Measurements from ENCODE around the gene KCNMA1.

Gene KCNMA1

DNA sequence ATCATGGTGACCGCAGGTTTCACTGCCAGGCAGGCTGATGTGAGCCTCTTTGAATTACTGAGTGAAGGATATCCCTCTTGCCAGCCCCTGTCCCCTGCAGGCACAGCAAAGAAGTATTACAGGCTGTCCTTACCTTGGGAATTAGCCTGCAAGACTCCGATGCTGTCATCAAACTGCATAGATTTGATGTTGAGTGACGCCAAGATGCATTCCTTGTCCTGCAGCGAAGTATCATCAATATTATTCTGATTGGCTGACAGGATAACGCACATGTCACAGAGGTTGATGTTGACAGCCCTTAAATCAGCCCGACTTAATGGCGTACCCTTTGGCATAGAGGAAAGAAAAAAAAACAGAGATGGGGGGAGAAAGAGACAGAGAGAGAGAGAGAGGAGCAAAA lies 693.0 kb downstream of the KCNMA1 start:
- Histone ChIP-seq H3K14ac (ENCODE audit: low read length) (no peak overlapping the region), H3K27ac (replicated peaks; ENCODE audit: low read length) (no peak overlapping the region), H2AFZ (ENCODE audit: low read length) (no peak overlapping the region), H3K23ac (ENCODE audit: low read depth, low read length, poor library complexity) (no peak overlapping the region), H3K4me3 (ENCODE audit: low read length in 2 of 2) (no peak overlapping the region), H2AK5ac (ENCODE audit: low read depth, low read length) (no peak overlapping the region), H3K4me1 (ENCODE audit: control insufficient read depth in 2 of 2, insufficient read depth in 1 of 2, low read depth in 1 of 2, low read length in 2 of 2) (no peaks in the 10 kb centered on the region), H2BK12ac (ENCODE audit: low read length) (no peak overlapping the region), H2BK15ac (ENCODE audit: low read length) (no peak overlapping the region), H3K4me2 (ENCODE audit: insufficient read depth, low read length, poor library complexity, severe bottlenecking) (no peak overlapping the region), H2BK5ac (ENCODE audit: low read length) (no peak overlapping the region), H4K8ac (ENCODE audit: low read depth, low read length) (no peak overlapping the region), H3K79me1 (ENCODE audit: low read depth, low read length) (no peaks in the 10 kb centered on the region), H3K9ac (ENCODE audit: low read depth, low read length, poor library complexity) (no peak overlapping the region), H3K27me3 (ENCODE audit: control insufficient read depth in 3 of 3, insufficient read depth in 3 of 3, low read depth in 1 of 3, low read length in 3 of 3) (no peaks in the 10 kb centered on the region), H3K18ac (ENCODE audit: low read length) (no peak overlapping the region), H3K36me3 (replicated peaks in 1 of 2; ENCODE audit: control insufficient read depth in 2 of 2, insufficient read depth in 2 of 2, low read length in 2 of 2) (no peaks in the 10 kb centered on the region), H3K9me3 (replicated peaks in 1 of 2; ENCODE audit: control insufficient read depth in 2 of 2, insufficient read depth in 1 of 2, low read depth in 1 of 2, low read length in 2 of 2) (no peaks in the 10 kb centered on the region), H3K4ac (ENCODE audit: low read length) (no peak overlapping the region), H4K91ac (ENCODE audit: low read depth, low read length, poor library complexity) (no peak overlapping the region), H2BK120ac (ENCODE audit: low read depth, low read length) (no peak overlapping the region)
- DNase-seq (ENCODE audit: low spot score) = no peak
- WGBS, 2 donors (ENCODE audit: extremely low coverage in 2 of 2, insufficient read length in 2 of 2, insufficient replicate concordance in 1 of 2) = no CpG with 5 or more reads among the region's 7 CpGs

DNA sequence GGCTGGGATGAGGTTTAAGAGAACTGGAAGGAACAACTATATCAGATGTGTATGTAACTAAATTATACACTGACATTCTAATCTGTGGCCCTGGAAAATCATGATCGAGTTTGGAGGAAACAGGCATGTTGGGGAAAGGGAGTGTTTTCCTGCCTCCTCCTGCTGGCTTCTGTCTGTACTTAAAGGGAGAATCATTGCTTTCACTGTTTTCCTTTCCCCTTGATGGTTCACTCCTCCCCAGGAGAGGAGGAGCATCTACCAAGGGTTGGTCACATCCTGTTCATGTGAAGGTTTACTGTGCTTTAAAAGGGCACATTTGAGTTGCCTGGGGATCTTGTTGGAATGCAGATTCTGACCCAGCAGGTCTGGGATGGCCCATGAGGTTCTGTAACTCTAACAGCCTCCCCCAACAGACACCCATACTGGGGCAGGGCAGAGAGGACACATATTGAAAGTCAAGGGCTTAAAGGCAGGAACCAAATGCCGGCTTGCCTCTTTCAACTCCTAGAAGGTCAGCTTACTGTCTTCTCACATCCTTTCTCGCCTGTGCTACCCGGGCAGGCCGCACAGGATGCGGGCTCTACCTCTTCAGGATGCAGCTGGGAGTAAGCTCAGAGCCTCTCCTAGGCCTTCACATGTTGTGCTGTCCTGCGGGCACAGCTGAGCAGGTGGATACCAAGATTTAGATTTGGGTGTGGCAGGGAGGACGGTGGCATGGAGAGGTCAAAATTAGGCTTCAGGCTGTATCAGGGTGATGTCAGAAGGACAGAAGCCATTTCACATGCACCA lies 694.8 kb downstream of the KCNMA1 start:
- Histone ChIP-seq H3K18ac (ENCODE audit: low read length) (no peak overlapping the region), H3K4me3 (ENCODE audit: low read length in 2 of 2) (no peak overlapping the region), H3K14ac (ENCODE audit: low read length) (no peak overlapping the region), H2BK15ac (ENCODE audit: low read length) (no peak overlapping the region), H3K4ac (ENCODE audit: low read length) (no peak overlapping the region), H3K9me3 (replicated peaks in 1 of 2; ENCODE audit: control insufficient read depth in 2 of 2, insufficient read depth in 1 of 2, low read depth in 1 of 2, low read length in 2 of 2) (no peaks in the 10 kb centered on the region), H2AK5ac (ENCODE audit: low read depth, low read length) (no peak overlapping the region), H4K91ac (ENCODE audit: low read depth, low read length, poor library complexity) (no peak overlapping the region), H3K79me1 (ENCODE audit: low read depth, low read length) (no peaks in the 10 kb centered on the region), H4K8ac (ENCODE audit: low read depth, low read length) (no peak overlapping the region), H3K23ac (ENCODE audit: low read depth, low read length, poor library complexity) (no peak overlapping the region), H2AFZ (ENCODE audit: low read length) (no peak overlapping the region), H3K36me3 (replicated peaks in 1 of 2; ENCODE audit: control insufficient read depth in 2 of 2, insufficient read depth in 2 of 2, low read length in 2 of 2) (no peaks in the 10 kb centered on the region), H2BK120ac (ENCODE audit: low read depth, low read length) (no peak overlapping the region), H3K9ac (ENCODE audit: low read depth, low read length, poor library complexity) (no peak overlapping the region), H2BK12ac (ENCODE audit: low read length) (no peak overlapping the region), H3K4me1 (ENCODE audit: control insufficient read depth in 2 of 2, insufficient read depth in 1 of 2, low read depth in 1 of 2, low read length in 2 of 2) (no peaks in the 10 kb centered on the region), H3K4me2 (ENCODE audit: insufficient read depth, low read length, poor library complexity, severe bottlenecking) (no peak overlapping the region), H3K27ac (replicated peaks; ENCODE audit: low read length) (no peak overlapping the region), H2BK5ac (ENCODE audit: low read length) (no peak overlapping the region), H3K27me3 (ENCODE audit: control insufficient read depth in 3 of 3, insufficient read depth in 3 of 3, low read depth in 1 of 3, low read length in 3 of 3) (no peaks in the 10 kb centered on the region)
- no CpG with 5 or more reads among the region's 8 CpGs for WGBS, 2 donors (ENCODE audit: extremely low coverage in 2 of 2, insufficient read length in 2 of 2, insufficient replicate concordance in 1 of 2)
- DNase-seq (ENCODE audit: low spot score) = no peak

DNA sequence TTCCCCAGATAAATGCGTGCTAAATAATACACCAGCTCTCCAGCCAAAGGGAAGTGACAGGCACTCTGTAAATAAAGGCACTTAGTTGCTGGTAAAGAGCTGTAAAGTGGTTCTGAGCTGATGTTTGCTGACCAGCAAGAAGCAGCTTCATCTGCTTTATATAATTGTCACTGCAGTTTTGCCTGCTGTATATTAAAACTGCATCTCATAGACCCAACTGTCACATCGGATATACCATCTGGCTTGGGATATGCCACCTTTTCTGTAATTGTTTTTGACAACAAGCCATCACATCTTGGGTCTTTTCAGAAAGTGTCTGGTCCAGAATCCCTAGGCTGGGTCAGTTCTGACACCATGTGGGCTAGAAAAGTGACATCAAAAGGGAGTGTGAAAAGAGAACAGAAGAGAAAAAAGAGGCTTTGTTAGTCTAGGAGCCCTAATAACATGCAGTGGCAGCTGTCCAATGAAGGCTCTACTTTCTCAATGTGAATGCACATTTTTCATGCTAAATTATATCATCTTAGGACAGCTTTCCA lies 697.6 kb downstream of the KCNMA1 start:
- Histone ChIP-seq H2AK5ac (ENCODE audit: low read depth, low read length) (no peak overlapping the region), H3K23ac (ENCODE audit: low read depth, low read length, poor library complexity) (no peak overlapping the region), H3K9ac (ENCODE audit: low read depth, low read length, poor library complexity) (no peak overlapping the region), H2BK12ac (ENCODE audit: low read length) (no peak overlapping the region), H3K4ac (ENCODE audit: low read length) (no peak overlapping the region), H2BK5ac (ENCODE audit: low read length) (no peak overlapping the region), H4K91ac (ENCODE audit: low read depth, low read length, poor library complexity) (no peak overlapping the region), H3K14ac (ENCODE audit: low read length) (no peak overlapping the region), H2BK15ac (ENCODE audit: low read length) (no peak overlapping the region), H3K79me1 (ENCODE audit: low read depth, low read length) (no peaks in the 10 kb centered on the region), H3K4me3 (ENCODE audit: low read length in 2 of 2) (no peak overlapping the region), H3K4me1 (ENCODE audit: control insufficient read depth in 2 of 2, insufficient read depth in 1 of 2, low read depth in 1 of 2, low read length in 2 of 2) (no peaks in the 10 kb centered on the region), H3K9me3 (replicated peaks in 1 of 2; ENCODE audit: control insufficient read depth in 2 of 2, insufficient read depth in 1 of 2, low read depth in 1 of 2, low read length in 2 of 2) (no peaks in the 10 kb centered on the region), H4K8ac (ENCODE audit: low read depth, low read length) (no peak overlapping the region), H3K27me3 (ENCODE audit: control insufficient read depth in 3 of 3, insufficient read depth in 3 of 3, low read depth in 1 of 3, low read length in 3 of 3) (no peaks in the 10 kb centered on the region), H3K18ac (ENCODE audit: low read length) (no peak overlapping the region), H2BK120ac (ENCODE audit: low read depth, low read length) (no peak overlapping the region), H3K36me3 (replicated peaks in 1 of 2; ENCODE audit: control insufficient read depth in 2 of 2, insufficient read depth in 2 of 2, low read length in 2 of 2) (no peaks in the 10 kb centered on the region), H3K4me2 (ENCODE audit: insufficient read depth, low read length, poor library complexity, severe bottlenecking) (no peak overlapping the region), H3K27ac (replicated peaks; ENCODE audit: low read length) (no peak overlapping the region), H2AFZ (ENCODE audit: low read length) (no peak overlapping the region)
- whole genome bisulfite sequencing, 2 donors (ENCODE audit: extremely low coverage in 2 of 2, insufficient read length in 2 of 2, insufficient replicate concordance in 1 of 2) = no CpG with 5 or more reads among the region's 2 CpGs
- no peak for DNase-seq (ENCODE audit: low spot score)

DNA sequence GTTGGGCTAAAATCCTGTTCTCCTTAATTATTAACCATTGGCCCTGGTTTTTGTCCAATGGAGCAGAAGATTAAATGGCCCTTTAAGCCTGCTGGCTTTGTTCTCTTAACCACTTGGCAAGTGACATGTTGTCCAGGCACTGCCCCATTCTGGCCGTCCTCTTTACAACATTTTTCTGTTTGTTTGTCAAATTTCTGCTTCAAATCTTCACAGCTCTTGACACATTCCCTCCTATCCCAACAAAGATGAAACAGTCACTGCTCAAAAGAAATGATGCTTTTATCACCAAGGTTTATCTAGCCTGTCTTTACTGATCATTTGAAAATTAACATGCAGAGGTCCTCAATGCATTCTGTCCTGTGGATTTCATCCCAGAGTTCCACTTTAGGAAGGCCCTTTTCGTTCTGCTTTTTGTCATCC lies 700.4 kb downstream of the KCNMA1 start:
- WGBS, 2 donors (ENCODE audit: extremely low coverage in 2 of 2, insufficient read length in 2 of 2, insufficient replicate concordance in 1 of 2) = no CpG with 5 or more reads among the region's 2 CpGs
- Histone ChIP-seq H2AK5ac (ENCODE audit: low read depth, low read length) (no peak overlapping the region), H3K4ac (ENCODE audit: low read length) (no peak overlapping the region), H4K91ac (ENCODE audit: low read depth, low read length, poor library complexity) (no peak overlapping the region), H3K23ac (ENCODE audit: low read depth, low read length, poor library complexity) (no peak overlapping the region), H4K8ac (ENCODE audit: low read depth, low read length) (no peak overlapping the region), H2BK15ac (ENCODE audit: low read length) (no peak overlapping the region), H3K27ac (replicated peaks; ENCODE audit: low read length) (no peak overlapping the region), H2BK5ac (ENCODE audit: low read length) (no peak overlapping the region), H3K4me1 (ENCODE audit: control insufficient read depth in 2 of 2, insufficient read depth in 1 of 2, low read depth in 1 of 2, low read length in 2 of 2) (no peaks in the 10 kb centered on the region), H3K79me1 (ENCODE audit: low read depth, low read length) (no peaks in the 10 kb centered on the region), H2AFZ (ENCODE audit: low read length) (no peak overlapping the region), H2BK120ac (ENCODE audit: low read depth, low read length) (no peak overlapping the region), H3K9ac (ENCODE audit: low read depth, low read length, poor library complexity) (no peak overlapping the region), H3K27me3 (ENCODE audit: control insufficient read depth in 3 of 3, insufficient read depth in 3 of 3, low read depth in 1 of 3, low read length in 3 of 3) (no peaks in the 10 kb centered on the region), H2BK12ac (ENCODE audit: low read length) (no peak overlapping the region), H3K36me3 (replicated peaks in 1 of 2; ENCODE audit: control insufficient read depth in 2 of 2, insufficient read depth in 2 of 2, low read length in 2 of 2) (no peaks in the 10 kb centered on the region), H3K9me3 (replicated peaks in 1 of 2; ENCODE audit: control insufficient read depth in 2 of 2, insufficient read depth in 1 of 2, low read depth in 1 of 2, low read length in 2 of 2) (no peaks in the 10 kb centered on the region), H3K18ac (ENCODE audit: low read length) (no peak overlapping the region), H3K4me3 (ENCODE audit: low read length in 2 of 2) (no peak overlapping the region), H3K14ac (ENCODE audit: low read length) (no peak overlapping the region), H3K4me2 (ENCODE audit: insufficient read depth, low read length, poor library complexity, severe bottlenecking) (no peak overlapping the region)
- no peak for DNase-seq (ENCODE audit: low spot score)

Measured in neuronal stem cell (in vitro differentiated cells).